ENCODE data around the gene HECTD4.

GRCh38 chr12:112216223-112216622, 166.0 kb downstream of the HECTD4 start:
- TF ChIP-seq, protein P1, sequence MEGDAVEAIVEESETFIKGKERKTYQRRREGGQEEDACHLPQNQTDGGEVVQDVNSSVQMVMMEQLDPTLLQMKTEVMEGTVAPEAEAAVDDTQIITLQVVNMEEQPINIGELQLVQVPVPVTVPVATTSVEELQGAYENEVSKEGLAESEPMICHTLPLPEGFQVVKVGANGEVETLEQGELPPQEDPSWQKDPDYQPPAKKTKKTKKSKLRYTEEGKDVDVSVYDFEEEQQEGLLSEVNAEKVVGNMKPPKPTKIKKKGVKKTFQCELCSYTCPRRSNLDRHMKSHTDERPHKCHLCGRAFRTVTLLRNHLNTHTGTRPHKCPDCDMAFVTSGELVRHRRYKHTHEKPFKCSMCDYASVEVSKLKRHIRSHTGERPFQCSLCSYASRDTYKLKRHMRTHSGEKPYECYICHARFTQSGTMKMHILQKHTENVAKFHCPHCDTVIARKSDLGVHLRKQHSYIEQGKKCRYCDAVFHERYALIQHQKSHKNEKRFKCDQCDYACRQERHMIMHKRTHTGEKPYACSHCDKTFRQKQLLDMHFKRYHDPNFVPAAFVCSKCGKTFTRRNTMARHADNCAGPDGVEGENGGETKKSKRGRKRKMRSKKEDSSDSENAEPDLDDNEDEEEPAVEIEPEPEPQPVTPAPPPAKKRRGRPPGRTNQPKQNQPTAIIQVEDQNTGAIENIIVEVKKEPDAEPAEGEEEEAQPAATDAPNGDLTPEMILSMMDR (IDR thresholded peaks at IDR 0.05 in 8 of 11, conservative IDR thresholded peaks at IDR 0.05 in 3 of 11): no peak
- TF ChIP-seq POLR2A (IDR thresholded peaks at IDR 0.05) (no peak), POLR2AphosphoS5 (IDR thresholded peaks at IDR 0.05) (no peak)
